HG03571 (cell line): ENCODE measurements around the gene SHISAL2A.

Experiments
- ATAC-seq: cut with Tn5 transposase; IDR thresholded peaks from one replicate; pipeline ENCODE4 v1.9.1; 2021; ENCODE audit not compliant: unreplicated experiment

Gene SHISAL2A

GRCh38 chr1:52658795-52659194 lies 25.8 kb downstream of the SHISAL2A start:
- ATAC-seq: no peak

- no peak for ATAC-seq
Measured at GRCh38 chr1:52659356-52659755, 26.4 kb downstream of the SHISAL2A start.

- ATAC-seq: no peak
Measured at GRCh38 chr1:52659851-52660596, 27.1 kb downstream of the SHISAL2A start.

- ATAC-seq: no peak
Measured at GRCh38 chr1:52660807-52661206, 27.8 kb downstream of the SHISAL2A start.

- ATAC-seq: no peak
Measured at GRCh38 chr1:52662645-52663313, 29.8 kb downstream of the SHISAL2A start.

- ATAC-seq: no peak
Measured at GRCh38 chr1:52663716-52664115, 30.7 kb downstream of the SHISAL2A start.

- no peak for ATAC-seq
Measured at GRCh38 chr1:52665006-52665941, 32.3 kb downstream of the SHISAL2A start.

GRCh38 chr1:52667290-52667689 lies 34.3 kb downstream of the SHISAL2A start:
- ATAC-seq: no peak

GRCh38 chr1:52667984-52668383 lies 35.0 kb downstream of the SHISAL2A start:
- ATAC-seq: no peak

- ATAC-seq: no peak
Measured at GRCh38 chr1:52668711-52669110, 35.7 kb downstream of the SHISAL2A start.

- ATAC-seq: no peak
Measured at GRCh38 chr1:52669696-52670095, 36.7 kb downstream of the SHISAL2A start.

- ATAC-seq: no peak
Measured at GRCh38 chr1:52670604-52671003, 37.6 kb downstream of the SHISAL2A start.

- no peak for ATAC-seq
Measured at GRCh38 chr1:52672946-52673345, 40.0 kb downstream of the SHISAL2A start.

- ATAC-seq: no peak
Measured at GRCh38 chr1:52673513-52673912, 40.5 kb downstream of the SHISAL2A start.

GRCh38 chr1:52674497-52675384 lies 41.8 kb downstream of the SHISAL2A start:
- ATAC-seq: no peak

- ATAC-seq: no peak
Measured at GRCh38 chr1:52676249-52676903, 43.4 kb downstream of the SHISAL2A start.

- ATAC-seq: no peak
Measured at GRCh38 chr1:52677076-52677806, 44.3 kb downstream of the SHISAL2A start.

GRCh38 chr1:52679048-52679447 lies 46.1 kb downstream of the SHISAL2A start:
- no peak for ATAC-seq

GRCh38 chr1:52679498-52679897 lies 46.5 kb downstream of the SHISAL2A start:
- no peak for ATAC-seq
